Glutamatergic neuron (in vitro differentiated cells): ENCODE measurements around the gene ANXA3. TPM values are rescaled to one million over a fixed set of nuclear protein-coding genes. Genes with fewer than 3 reads are reported as not detected.

ENCODE experiments used
- DNase-seq: peaks from one replicate; pipeline ENCODE4 v3.0.0; 2022
- H3K27ac Mint-ChIP-seq: one replicate; pipeline ENCODE4 v1.8.0; 2020; ENCODE audit warnings: mild to moderate bottlenecking, mixed read lengths, inconsistent platforms; ENCODE audit not compliant: unreplicated experiment
- H3K27me3 Mint-ChIP-seq: one replicate; pipeline ENCODE4 v1.8.0; 2020; ENCODE audit warnings: mild to moderate bottlenecking, moderate library complexity, mixed read lengths, inconsistent platforms; ENCODE audit not compliant: unreplicated experiment
- H3K36me3 Mint-ChIP-seq: one replicate; pipeline ENCODE4 v1.8.0; 2020; ENCODE audit warnings: mild to moderate bottlenecking, mixed read lengths, inconsistent platforms; ENCODE audit not compliant: unreplicated experiment
- H3K4me1 Mint-ChIP-seq: one replicate; pipeline ENCODE4 v1.8.0; 2020; ENCODE audit warnings: mild to moderate bottlenecking, low read depth, mixed read lengths, inconsistent platforms; ENCODE audit not compliant: unreplicated experiment
- H3K4me3 Mint-ChIP-seq: one replicate; pipeline ENCODE4 v1.8.0; 2020; ENCODE audit warnings: mild to moderate bottlenecking, mixed read lengths, inconsistent platforms; ENCODE audit not compliant: unreplicated experiment
- H3K9me3 Mint-ChIP-seq: one replicate; pipeline ENCODE4 v1.8.0; 2020; ENCODE audit warnings: mild to moderate bottlenecking, moderate library complexity, mixed read lengths, inconsistent platforms; ENCODE audit not compliant: unreplicated experiment
- total RNA-seq: library from RNA; stranded (reverse); fragmentation: NEBNext Ultra II Directional; extraction: Animal tissue kit (Norgen Biotek cat#: 25700); gene quantifications from one replicate; pipeline ENCODE4 v1.2.1, GENCODE V29; 2021; ENCODE audit not compliant: unreplicated experiment
- TF ChIP-seq, protein P1 (sequence below): fragments of 200-600 bp; sonication (generic); IDR thresholded peaks from one replicate; pipeline ENCODE4 v1.5.0; 2021; ENCODE audit not compliant: partially characterized antibody, unreplicated experiment

The ANXA3 gene
- total RNA-seq, 1 donor from 2014 or later, result not detected

DNA sequence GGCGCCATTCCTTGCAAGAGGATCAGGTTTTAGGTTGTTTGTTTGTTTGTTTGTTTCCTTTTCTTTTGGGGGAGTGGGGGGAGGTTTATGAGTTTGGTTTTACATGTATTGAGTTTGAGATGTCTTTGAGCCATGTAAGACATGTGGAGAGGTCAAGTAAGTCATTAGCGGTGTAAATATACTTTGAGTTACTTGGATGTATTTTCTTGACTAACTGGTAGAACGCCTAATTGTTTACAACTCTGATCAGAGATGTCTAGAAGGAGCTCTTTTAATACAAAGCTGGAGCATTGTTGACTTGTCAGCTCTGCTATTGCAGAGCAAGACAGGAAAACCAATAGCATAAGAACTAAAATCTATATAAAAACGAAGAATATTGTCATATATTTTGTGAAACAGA is 57.1 kb downstream of the ANXA3 start:
- Mint-ChIP-seq H3K27ac (no peak overlapping the region), H3K4me3 (no peak overlapping the region), H3K4me1 (no peaks in the 10 kb centered on the region), H3K36me3 (no peaks in the 10 kb centered on the region), H3K9me3 (no peaks in the 10 kb centered on the region), H3K27me3 (peaks cover 3% of the 10 kb centered on the region)
- TF ChIP-seq, protein P1, sequence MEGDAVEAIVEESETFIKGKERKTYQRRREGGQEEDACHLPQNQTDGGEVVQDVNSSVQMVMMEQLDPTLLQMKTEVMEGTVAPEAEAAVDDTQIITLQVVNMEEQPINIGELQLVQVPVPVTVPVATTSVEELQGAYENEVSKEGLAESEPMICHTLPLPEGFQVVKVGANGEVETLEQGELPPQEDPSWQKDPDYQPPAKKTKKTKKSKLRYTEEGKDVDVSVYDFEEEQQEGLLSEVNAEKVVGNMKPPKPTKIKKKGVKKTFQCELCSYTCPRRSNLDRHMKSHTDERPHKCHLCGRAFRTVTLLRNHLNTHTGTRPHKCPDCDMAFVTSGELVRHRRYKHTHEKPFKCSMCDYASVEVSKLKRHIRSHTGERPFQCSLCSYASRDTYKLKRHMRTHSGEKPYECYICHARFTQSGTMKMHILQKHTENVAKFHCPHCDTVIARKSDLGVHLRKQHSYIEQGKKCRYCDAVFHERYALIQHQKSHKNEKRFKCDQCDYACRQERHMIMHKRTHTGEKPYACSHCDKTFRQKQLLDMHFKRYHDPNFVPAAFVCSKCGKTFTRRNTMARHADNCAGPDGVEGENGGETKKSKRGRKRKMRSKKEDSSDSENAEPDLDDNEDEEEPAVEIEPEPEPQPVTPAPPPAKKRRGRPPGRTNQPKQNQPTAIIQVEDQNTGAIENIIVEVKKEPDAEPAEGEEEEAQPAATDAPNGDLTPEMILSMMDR, result no peak
- no peak for DNase-seq

DNA sequence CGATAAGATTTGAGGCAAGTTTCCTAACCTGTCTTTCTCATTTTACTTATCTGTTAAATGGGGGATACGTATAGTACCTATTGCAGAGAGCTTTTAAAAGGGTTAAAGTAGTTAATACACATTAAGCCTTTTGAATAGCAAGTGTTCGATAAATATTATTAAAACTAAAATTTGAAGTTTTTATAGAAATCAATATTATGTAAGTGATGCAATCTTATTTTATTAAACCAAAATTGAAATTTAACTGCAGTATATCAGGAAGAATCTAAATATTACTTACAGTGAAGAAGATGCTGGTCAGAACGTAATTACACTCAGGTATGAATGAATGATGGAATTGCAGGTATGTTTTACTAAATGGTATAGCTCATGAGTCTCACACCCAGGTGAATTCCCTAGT is 58.0 kb downstream of the ANXA3 start:
- H3K4me1 Mint-ChIP-seq, result no peaks in the 10 kb centered on the region
- no peak overlapping the region for H3K27ac Mint-ChIP-seq
- TF ChIP-seq, protein P1, result no peak
- no peak overlapping the region for H3K4me3 Mint-ChIP-seq
- peaks cover 1% of the 10 kb centered on the region for H3K27me3 Mint-ChIP-seq
- no peaks in the 10 kb centered on the region for H3K36me3 Mint-ChIP-seq
- H3K9me3 Mint-ChIP-seq, result no peaks in the 10 kb centered on the region
- DNase-seq, result no peak

DNA sequence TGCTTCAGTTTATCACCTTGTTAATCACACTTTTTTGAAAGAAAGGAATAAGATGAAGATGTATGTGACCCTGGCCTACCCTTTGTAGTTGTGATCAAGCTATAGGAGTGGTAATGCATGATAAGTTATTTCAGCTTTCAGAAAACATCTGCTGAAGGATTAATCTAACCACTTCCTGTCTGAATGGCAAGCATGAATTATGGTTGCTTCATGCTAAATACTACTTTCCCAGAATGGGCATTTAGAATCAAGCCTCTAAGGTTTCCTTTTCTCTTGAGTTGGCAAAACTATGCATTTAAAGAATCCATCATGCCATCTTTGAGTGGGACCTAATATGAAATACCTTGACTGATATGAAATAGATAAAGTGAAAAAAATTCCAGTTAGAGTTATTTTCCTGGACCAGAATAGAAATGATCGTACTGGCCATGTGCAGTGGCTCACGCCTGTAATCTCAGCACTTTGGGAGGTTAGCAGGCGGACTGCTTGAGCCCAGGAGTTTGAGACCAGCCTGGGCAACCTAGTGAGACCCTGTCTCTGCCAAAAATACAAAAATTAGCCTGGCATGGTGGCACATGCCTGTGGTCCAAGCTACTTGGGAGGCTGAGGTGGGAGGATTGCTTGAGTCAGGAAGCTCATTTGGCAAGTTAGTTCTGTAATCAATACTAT is 59.1 kb downstream of the ANXA3 start:
- no peak for DNase-seq
- H3K9me3 Mint-ChIP-seq, result no peaks in the 10 kb centered on the region

DNA sequence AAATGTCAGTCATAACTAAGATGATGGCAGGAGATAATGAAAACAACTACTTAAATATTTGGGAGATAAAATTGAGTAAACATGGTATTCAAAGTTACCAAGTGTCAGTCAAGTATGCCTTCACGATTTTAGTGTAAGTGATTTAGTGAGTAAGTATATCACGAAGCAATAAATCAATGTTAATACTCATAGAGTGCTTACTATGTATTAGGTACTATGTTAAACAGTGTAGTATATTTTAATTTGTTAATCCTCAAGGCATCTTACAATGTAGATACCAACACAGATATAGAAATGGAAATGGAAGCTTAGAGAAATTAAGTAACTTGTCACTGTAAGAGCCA is 59.6 kb downstream of the ANXA3 start:
- TF ChIP-seq, protein P1, result no peak
- Mint-ChIP-seq H3K4me1 (no peaks in the 10 kb centered on the region), H3K9me3 (no peaks in the 10 kb centered on the region), H3K36me3 (no peaks in the 10 kb centered on the region), H3K4me3 (no peak overlapping the region), H3K27me3 (peaks cover 1% of the 10 kb centered on the region), H3K27ac (no peak overlapping the region)
- no peak for DNase-seq

More for the DNA sequence above, 59.1 kb downstream of the ANXA3 start:
- Mint-ChIP-seq H3K4me3 (no peak overlapping the region), H3K4me1 (no peaks in the 10 kb centered on the region), H3K27ac (no peak overlapping the region), H3K36me3 (no peaks in the 10 kb centered on the region), H3K27me3 (peaks cover 1% of the 10 kb centered on the region)
- TF ChIP-seq, protein P1, result no peak

DNA sequence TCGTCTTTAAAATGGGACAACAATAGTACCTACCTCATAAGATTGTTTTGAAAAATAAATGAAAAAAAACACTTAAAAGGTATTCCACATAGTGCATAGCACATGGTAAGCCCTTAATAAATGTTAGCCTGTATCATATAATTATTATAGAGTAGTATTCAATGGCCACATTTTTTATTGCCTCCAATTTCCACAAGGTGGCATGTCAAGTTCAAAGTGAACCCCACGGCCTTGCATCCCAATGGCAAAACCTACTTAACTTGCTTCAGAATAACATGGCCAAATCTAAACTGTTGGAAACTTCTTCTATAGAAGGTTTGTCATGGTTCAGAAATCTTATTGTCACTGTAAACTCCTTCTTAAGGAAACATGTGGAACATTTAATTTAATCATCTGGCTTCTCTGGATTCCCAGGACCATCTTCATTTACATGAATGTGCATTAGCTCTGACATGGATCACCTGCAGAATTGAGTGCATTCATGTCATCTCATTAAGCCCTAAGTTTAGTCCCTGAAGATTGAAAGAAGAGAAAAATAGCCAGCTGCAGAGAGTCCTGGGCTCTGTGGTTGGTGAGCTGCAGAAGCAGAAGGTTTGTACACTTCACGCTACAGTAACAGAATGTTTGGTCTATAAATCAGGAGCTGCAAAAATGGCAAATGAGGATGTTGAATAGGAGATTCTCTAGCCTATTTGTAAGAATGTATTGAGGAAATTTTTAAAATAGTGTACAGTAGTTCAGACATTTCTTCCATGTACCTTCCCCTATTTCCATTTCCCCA is 61.0 kb downstream of the ANXA3 start:
- TF ChIP-seq, protein P1, result peak; percentile 21
- Mint-ChIP-seq H3K4me3 (no peak overlapping the region), H3K27me3 (peaks cover 1% of the 10 kb centered on the region), H3K9me3 (no peaks in the 10 kb centered on the region), H3K36me3 (no peaks in the 10 kb centered on the region), H3K4me1 (no peaks in the 10 kb centered on the region), H3K27ac (no peak overlapping the region)
- DNase-seq, result no peak
